Measurements from ENCODE around the gene ZFTA.

GRCh38 chr11:63779039-63779438 lies 10.5 kb upstream of the ZFTA start:
- TF ChIP-seq POLR2A (IDR thresholded peaks at IDR 0.05; ENCODE audit: low read length) = no peak
- no peak for TF ChIP-seq GATA1 (IDR thresholded peaks at IDR 0.05; ENCODE audit: low read depth, low read length)

Data from erythroblast (primary cell).